ENCODE data around the gene CIAPIN1.

CIAPIN1 gene

GRCh38 chr16:57382535-57383275 lies 64.5 kb downstream of the CIAPIN1 start:
- DNase-seq (ENCODE audit: low spot score) = no peak

GRCh38 chr16:57381791-57382534 lies 65.2 kb downstream of the CIAPIN1 start:
- DNase-seq (ENCODE audit: low spot score) = no peak

GRCh38 chr16:57380671-57381462 lies 66.3 kb downstream of the CIAPIN1 start:
- no peak for DNase-seq (ENCODE audit: low spot score)

- no peak for DNase-seq (ENCODE audit: low spot score)
These were observed 67.6 kb downstream of the CIAPIN1 start for GRCh38 chr16:57379579-57379978.
